ENCODE data around the gene FAM32A.

- TF ChIP-seq CTCF (IDR thresholded peaks at IDR 0.05) (no peak), POLR2A (IDR thresholded peaks at IDR 0.05) (no peak)
Observed at GRCh38 chr19:16232568-16232967, 47.4 kb downstream of the FAM32A start.

Measured in upper lobe of left lung (tissue), 4 donors.